ENCODE measurements around the gene RAB31. TPM values are rescaled to one million over a fixed set of nuclear protein-coding genes. Genes with fewer than 3 reads are reported as not detected.

Gene RAB31
- total RNA-seq, 1 experiment from 2014 or later, result 9.5 TPM

DNA sequence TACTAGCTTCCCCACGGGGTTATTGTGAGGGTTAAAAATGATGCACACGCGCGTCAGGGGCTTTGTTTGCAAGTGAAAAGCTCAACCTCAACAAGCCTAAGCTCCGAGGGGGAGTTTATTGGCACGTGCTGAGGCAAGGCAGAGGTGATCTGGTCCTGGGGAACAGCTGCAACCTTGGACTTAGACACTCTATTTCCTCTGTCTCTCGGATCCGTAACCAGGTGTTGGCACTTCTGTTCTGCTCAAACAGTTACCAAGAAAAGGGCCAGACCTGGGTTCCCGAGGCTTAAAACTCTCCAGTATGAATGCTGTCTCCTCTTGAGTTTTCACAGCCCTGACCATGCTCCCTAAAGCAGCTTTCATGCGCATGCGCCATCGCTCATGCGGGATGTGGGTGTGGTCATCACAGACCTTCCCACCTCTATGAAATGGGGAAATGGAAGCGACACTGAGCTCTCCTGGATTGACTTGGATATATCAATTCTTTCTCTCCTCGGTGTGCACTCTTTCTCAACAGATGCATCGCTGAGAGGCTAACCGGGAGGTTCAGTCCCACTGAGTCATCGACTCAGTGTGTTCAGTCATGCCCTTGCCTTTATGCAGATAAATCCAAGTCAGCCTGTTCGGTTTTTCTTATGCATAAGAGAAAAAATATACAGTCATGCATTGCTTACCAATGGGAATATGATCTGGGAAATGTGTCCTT lies 19.9 kb upstream of the RAB31 start:
- Mint-ChIP-seq H3K4me3 (ENCODE audit: unreplicated experiment) (no peak overlapping the region), H3K27me3 (ENCODE audit: insufficient read depth, unreplicated experiment) (no peaks in the 10 kb centered on the region)

DNA sequence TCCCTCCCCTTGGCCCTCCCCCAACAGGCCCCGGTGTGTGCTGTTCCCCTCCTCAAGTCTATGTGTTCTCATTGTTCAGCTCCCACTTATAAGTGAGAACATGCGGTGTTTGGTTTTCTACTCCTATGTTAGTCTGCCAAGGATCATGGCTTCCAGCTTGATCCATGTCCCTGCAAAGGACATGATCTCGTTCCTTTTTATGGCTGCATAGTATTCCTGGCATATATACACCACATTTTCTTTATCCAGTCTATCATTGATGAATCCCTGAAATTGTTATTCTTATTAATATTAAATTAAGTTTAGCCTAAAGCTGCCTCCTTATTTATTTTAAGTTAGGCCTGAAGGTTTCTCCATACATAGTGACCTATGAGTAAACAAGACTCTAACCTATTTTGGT lies 18.8 kb upstream of the RAB31 start:
- ChIA-PET CTCF (interaction anchor here (0.6 kb wide), 1 partner anchor 84 kb away, joined by 3 read pairs; no protein-coding TSS in a partner anchor), POLR2A (no interaction called here)
- DNase-seq, result no peak
- no peak overlapping the region for H3K4me3 ChIP-seq (ENCODE audit: low read depth, low read length)
- H3K4me1 Mint-ChIP-seq (ENCODE audit: low read depth, unreplicated experiment), result no peaks in the 10 kb centered on the region
- no peaks in the 10 kb centered on the region for H3K9me3 Mint-ChIP-seq (ENCODE audit: unreplicated experiment)
- no peak overlapping the region for H3K4me3 Mint-ChIP-seq (ENCODE audit: unreplicated experiment)
- BruUV-seq (replicated peaks), result no TSS peak
- H3K36me3 Mint-ChIP-seq (ENCODE audit: insufficient read depth, unreplicated experiment), result no peaks in the 10 kb centered on the region
- intact Hi-C loops (cut with micrococcal nuclease; ENCODE audit: unreplicated experiment), result no loop called here
- no peaks in the 10 kb centered on the region for H3K27me3 ChIP-seq (replicated peaks; ENCODE audit: control insufficient read depth, insufficient read depth, low read length)
- 0 out of 2 replicates have a peak, but pooled peaks cover under 1% of the 10 kb centered on the region for H3K4me1 ChIP-seq
- no peaks in the 10 kb centered on the region for H3K9me3 ChIP-seq
- TF ChIP-seq, protein P1, sequence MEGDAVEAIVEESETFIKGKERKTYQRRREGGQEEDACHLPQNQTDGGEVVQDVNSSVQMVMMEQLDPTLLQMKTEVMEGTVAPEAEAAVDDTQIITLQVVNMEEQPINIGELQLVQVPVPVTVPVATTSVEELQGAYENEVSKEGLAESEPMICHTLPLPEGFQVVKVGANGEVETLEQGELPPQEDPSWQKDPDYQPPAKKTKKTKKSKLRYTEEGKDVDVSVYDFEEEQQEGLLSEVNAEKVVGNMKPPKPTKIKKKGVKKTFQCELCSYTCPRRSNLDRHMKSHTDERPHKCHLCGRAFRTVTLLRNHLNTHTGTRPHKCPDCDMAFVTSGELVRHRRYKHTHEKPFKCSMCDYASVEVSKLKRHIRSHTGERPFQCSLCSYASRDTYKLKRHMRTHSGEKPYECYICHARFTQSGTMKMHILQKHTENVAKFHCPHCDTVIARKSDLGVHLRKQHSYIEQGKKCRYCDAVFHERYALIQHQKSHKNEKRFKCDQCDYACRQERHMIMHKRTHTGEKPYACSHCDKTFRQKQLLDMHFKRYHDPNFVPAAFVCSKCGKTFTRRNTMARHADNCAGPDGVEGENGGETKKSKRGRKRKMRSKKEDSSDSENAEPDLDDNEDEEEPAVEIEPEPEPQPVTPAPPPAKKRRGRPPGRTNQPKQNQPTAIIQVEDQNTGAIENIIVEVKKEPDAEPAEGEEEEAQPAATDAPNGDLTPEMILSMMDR (IDR thresholded peaks at IDR 0.05; ENCODE audit: insufficient read depth in 1 of 2, low read depth in 1 of 2, low read length in 1 of 2, severe bottlenecking in 1 of 2, unreplicated experiment in 1 of 2), result no peak
- H3K36me3 ChIP-seq (ENCODE audit: control insufficient read depth, insufficient read depth, low read length), result no peaks in the 10 kb centered on the region
- H3K27ac Mint-ChIP-seq (ENCODE audit: unreplicated experiment), result no peak overlapping the region
- H3K27me3 Mint-ChIP-seq (ENCODE audit: insufficient read depth, unreplicated experiment), result no peaks in the 10 kb centered on the region

More for the DNA sequence above, 19.9 kb upstream of the RAB31 start:
- Histone ChIP-seq H3K36me3 (ENCODE audit: control insufficient read depth, insufficient read depth, low read length) (no peaks in the 10 kb centered on the region), H3K4me3 (ENCODE audit: low read depth, low read length) (no peak overlapping the region), H3K4me1 (peaks cover 11% of the 10 kb centered on the region; the same call in 1 of the 2 replicates), H3K9me3 (no peaks in the 10 kb centered on the region), H3K27me3 (replicated peaks; ENCODE audit: control insufficient read depth, insufficient read depth, low read length) (no peaks in the 10 kb centered on the region)
- H3K4me1 Mint-ChIP-seq (ENCODE audit: low read depth, unreplicated experiment), result peaks cover 9% of the 10 kb centered on the region
- H3K27ac Mint-ChIP-seq (ENCODE audit: unreplicated experiment), result no peak overlapping the region
- TF ChIP-seq, protein P1 (IDR thresholded peaks at IDR 0.05; ENCODE audit: insufficient read depth in 1 of 2, low read depth in 1 of 2, low read length in 1 of 2, severe bottlenecking in 1 of 2, unreplicated experiment in 1 of 2), result no peak
- no peak for DNase-seq
- CTCF ChIA-PET, result no interaction called here
- intact Hi-C loops (cut with micrococcal nuclease; ENCODE audit: unreplicated experiment), result no loop called here
- no TSS peak for BruUV-seq (replicated peaks)
- POLR2A ChIA-PET, result no interaction called here
- no peaks in the 10 kb centered on the region for H3K36me3 Mint-ChIP-seq (ENCODE audit: insufficient read depth, unreplicated experiment)
- H3K9me3 Mint-ChIP-seq (ENCODE audit: unreplicated experiment), result no peaks in the 10 kb centered on the region

DNA sequence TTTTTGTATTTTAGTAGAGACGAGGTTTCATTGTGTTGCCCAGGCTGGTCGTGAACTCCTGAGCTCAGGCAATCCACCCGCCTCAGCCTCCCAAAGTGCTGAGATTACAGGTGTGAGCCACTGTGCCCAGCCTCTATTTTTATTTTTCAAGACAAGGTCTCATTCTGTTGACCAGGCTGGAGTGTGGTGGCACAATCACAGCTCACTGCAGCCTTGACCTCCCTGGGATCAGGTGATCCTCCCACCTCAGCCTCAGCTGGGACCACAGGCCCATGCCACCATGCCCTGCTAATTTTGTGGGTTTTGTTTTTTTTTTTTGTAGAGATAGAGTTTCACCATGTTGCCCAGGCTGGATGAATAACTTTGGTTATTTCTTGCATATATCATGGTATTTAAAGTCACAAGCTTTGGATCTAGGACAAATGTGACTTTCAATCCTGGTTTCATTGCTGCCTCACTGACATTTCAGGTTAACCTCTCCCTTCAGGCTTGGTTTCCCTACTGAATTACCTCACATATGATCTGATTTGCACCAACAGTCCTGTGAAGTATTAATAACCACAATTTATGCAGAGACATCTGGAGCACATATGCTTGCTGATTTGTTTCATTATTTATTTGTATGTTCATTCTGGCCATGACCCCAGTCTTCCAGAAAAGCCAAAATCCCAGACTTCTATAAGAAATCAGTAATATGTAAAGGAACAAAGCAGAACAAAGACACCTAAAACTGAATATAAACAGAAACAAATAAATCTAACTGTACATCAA lies 17.5 kb upstream of the RAB31 start:
- H3K4me3 Mint-ChIP-seq (ENCODE audit: unreplicated experiment), result no peak overlapping the region
- CTCF ChIA-PET, result no interaction called here
- Histone ChIP-seq H3K4me1 (no peaks in the 10 kb centered on the region), H3K27me3 (replicated peaks; ENCODE audit: control insufficient read depth, insufficient read depth, low read length) (no peaks in the 10 kb centered on the region), H3K9me3 (no peaks in the 10 kb centered on the region), H3K36me3 (ENCODE audit: control insufficient read depth, insufficient read depth, low read length) (no peaks in the 10 kb centered on the region), H3K4me3 (ENCODE audit: low read depth, low read length) (no peak overlapping the region)
- BruUV-seq (replicated peaks), result no TSS peak
- POLR2A ChIA-PET, result no interaction called here
- H3K27me3 Mint-ChIP-seq (ENCODE audit: insufficient read depth, unreplicated experiment), result no peaks in the 10 kb centered on the region
- no peaks in the 10 kb centered on the region for H3K36me3 Mint-ChIP-seq (ENCODE audit: insufficient read depth, unreplicated experiment)
- no peak for DNase-seq
- no peaks in the 10 kb centered on the region for H3K4me1 Mint-ChIP-seq (ENCODE audit: low read depth, unreplicated experiment)
- intact Hi-C loops (cut with micrococcal nuclease; ENCODE audit: unreplicated experiment), result no loop called here
- H3K9me3 Mint-ChIP-seq (ENCODE audit: unreplicated experiment), result no peaks in the 10 kb centered on the region
- no peak overlapping the region for H3K27ac Mint-ChIP-seq (ENCODE audit: unreplicated experiment)
- TF ChIP-seq, protein P1 (IDR thresholded peaks at IDR 0.05; ENCODE audit: insufficient read depth in 1 of 2, low read depth in 1 of 2, low read length in 1 of 2, severe bottlenecking in 1 of 2, unreplicated experiment in 1 of 2), result no peak
